Urinary bladder (tissue), 4 donors: Measurements from ENCODE around the gene GYS2. TPM values are rescaled to one million over a fixed set of nuclear protein-coding genes. Genes with fewer than 3 reads are reported as not detected.
A peak's percentile ranks its signal among the peaks of the same experiment; 100 is the strongest.

ENCODE experiments used
- DNase-seq: peaks from one replicate; pipeline ENCODE4 v3.0.0-alpha.2; 2015; ENCODE audit errors: extremely low spot score
- H3K27ac ChIP-seq: one replicate; pipeline ENCODE4 v1.5.1; 2013; ENCODE audit warnings: low read depth, mild to moderate bottlenecking, moderate library complexity
- H3K36me3 ChIP-seq: one replicate; pipeline ENCODE4 v1.6.1; 2013; ENCODE audit warnings: mild to moderate bottlenecking, moderate library complexity; ENCODE audit not compliant: insufficient read depth
- H3K4me1 ChIP-seq: one replicate; pipeline ENCODE4 v1.6.1; 2013; ENCODE audit warnings: mild to moderate bottlenecking, moderate library complexity; ENCODE audit not compliant: insufficient read depth
- H3K4me3 ChIP-seq: one replicate; pipeline ENCODE4 v1.5.1; 2013; ENCODE audit warnings: low read depth, low read length
- WGBS: extraction: QIAGEN DNeasy Blood & Tissue Kit; methylation state at CpG from one replicate; pipeline ENCODE4 v1.1.7; 2013; 5-methylcytosine and 5-hydroxymethylcytosine counted together
- polyA plus RNA-seq: library from polyadenylated mRNA; stranded (reverse); fragments of 200-250 nt; gene quantifications from one replicate; pipeline ENCODE4 v1.2.3, GENCODE V29; 2013
- total RNA-seq: library from RNA; depleted of rRNA; stranded (reverse); fragments of >200 nt; gene quantifications from one replicate; pipeline ENCODE4 v1.2.3, GENCODE V29; 2014
- donor health status: healthy with polysubstance abuse.
- donor health status: healthy.

GYS2 gene
- total and polyA plus RNA-seq, 2 donors = 0.04 TPM; not detected in 1

DNA sequence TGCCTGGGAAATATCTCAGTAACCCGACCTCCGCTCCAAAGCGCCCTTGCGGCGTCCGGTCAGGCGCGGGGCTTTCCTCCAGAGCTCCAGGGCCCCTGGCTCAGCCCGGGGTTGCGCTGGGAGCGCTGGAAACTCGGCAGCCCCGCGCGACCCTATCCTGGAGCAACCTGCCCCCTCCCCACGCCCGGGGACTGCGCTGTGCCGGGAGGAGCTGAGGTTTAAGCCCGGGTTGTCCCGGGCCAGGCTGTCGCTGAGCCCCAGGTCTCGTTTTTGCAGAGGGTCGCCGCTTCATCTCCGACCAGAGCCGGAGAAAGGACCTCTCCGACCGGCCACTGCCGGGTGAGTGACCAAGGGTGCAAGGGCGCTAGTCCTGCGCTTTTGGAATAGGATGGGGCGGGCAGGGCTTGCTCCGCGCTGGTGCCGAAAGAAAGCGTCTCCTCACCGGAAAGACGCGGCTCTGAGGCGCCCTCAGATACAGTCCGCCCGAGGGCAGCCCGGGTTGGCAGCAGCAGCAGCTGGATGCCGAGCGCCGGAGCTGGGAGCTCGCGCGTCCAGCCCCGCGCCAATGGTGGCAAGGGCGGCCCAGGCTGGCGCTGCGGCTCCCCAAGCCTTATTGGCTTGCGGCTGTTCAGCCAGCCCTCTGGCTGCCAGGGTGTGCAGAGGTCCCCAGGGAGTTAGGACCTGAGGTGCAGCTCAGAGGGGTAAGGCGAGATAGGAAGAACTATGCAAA is 77.0 kb downstream of the GYS2 start:
- Histone ChIP-seq H3K4me3 (peak overlapping the region; percentile 48), H3K27ac (no peak overlapping the region), H3K36me3 (no peaks in the 10 kb centered on the region), H3K4me1 (no peaks in the 10 kb centered on the region)
- under 1% methylated on average over 57 of the region's 57 CpGs for WGBS
- DNase-seq = no peak

DNA sequence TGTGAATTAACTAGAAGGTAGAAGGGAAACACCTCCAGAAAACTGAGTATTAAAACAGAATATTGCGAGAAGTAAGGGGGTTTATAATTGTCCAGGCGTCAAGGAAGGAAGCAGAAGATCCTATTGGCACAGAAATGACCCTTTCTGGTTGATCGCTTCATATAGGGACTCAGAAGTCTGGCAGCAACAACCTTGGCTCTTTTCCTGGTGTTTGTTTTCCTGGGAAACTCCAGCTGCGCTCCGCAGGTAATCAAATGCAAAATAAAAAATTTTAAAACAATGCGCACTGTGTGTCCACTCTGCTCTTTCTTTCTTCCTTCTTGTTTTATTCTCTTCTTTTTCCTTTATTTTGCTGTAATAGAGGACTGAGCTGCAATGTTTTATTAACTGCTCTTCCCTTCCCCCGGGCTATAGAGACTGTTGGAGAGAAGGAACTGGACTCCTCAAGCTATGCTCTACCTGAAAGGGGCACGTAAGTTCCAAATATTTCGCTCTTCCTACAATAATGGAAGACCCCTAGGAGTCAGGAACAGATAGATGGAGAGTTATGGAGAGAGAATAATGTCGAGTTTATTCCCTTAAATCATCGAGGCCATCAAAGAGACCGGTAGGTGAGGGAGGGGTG is 77.8 kb downstream of the GYS2 start:
- H3K4me1 ChIP-seq = no peaks in the 10 kb centered on the region
- H3K36me3 ChIP-seq = no peaks in the 10 kb centered on the region
- no peak for DNase-seq
- WGBS = 36% methylated on average over 12 of the region's 12 CpGs
- H3K4me3 ChIP-seq = no peak overlapping the region
- no peak overlapping the region for H3K27ac ChIP-seq

DNA sequence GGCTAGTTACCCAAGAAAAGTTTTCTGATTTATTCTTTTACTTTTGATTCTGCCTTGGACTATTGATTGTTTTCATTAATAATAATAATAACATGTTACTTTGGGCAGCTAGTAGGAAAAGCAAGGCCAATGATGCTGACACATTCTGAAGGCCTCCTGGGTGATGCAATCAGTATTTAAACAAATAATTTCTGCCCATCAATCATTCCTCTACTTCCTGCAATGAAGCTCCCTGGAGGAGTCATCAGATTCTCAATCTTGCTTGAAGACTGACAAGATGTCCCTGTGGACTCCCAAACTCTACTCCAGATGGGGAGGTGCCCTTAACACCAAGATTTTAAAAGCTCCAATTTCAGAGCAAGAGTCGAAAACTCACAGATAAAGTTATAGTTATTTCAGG is 78.6 kb downstream of the GYS2 start, which contains the start of gene SPX:
Gene SPX, plus strand, starts transcription at position 244 of the 400 bp plus-strand sequence. CDS start 177 bp downstream, outside the sequence.
- Histone ChIP-seq H3K4me1 (no peaks in the 10 kb centered on the region), H3K27ac (no peak within 1 kb of the TSS), H3K36me3 (no peaks in the 10 kb centered on the region), H3K4me3 (no peak within 1 kb of the TSS)
- no peak for DNase-seq
- WGBS = 97% methylated on average over 1 of the region's 1 CpG

DNA sequence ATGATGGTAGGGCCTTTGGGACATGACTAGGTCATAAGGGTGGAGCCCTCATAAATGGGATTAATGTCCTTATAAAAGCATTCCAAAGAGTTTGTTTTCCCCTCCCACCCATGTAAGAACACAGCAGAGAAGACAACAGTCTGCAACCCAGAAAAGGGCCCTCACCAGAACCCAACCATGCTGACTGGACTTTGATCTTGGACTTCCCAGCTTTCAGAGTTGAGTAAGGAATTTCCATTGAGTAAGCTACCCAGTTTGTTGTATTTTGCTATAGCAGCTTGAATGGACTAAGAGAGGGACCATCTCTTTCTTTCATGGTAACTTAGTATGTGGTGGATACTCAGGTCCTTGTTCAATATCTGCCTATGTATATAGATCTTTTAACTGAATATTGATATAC is 81.5 kb downstream of the GYS2 start:
- H3K36me3 ChIP-seq = no peaks in the 10 kb centered on the region
- no peaks in the 10 kb centered on the region for H3K4me1 ChIP-seq
- no peak overlapping the region for H3K27ac ChIP-seq
- H3K4me3 ChIP-seq = no peak overlapping the region
- no peak for DNase-seq

DNA sequence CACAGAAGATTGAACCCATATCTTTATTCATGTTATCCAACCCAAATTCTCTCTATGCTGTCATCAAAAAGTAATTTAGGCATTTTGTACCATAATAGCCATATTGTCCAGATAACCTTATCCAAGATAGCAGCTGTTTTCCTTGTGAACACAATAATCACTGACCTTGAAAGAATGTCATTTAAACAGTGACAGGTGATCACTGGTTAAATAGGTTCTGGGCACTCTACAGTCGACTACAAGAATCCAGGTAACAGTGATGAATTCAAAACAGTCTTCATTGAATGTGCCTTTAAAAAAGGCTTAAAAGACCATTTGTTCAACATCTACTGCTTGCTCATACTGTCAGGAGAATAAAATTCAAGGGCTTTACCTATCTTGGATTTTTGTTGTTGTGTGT is 83.1 kb downstream of the GYS2 start:
- DNase-seq = no peak
- Histone ChIP-seq H3K27ac (no peak overlapping the region), H3K4me3 (no peak overlapping the region), H3K4me1 (no peaks in the 10 kb centered on the region), H3K36me3 (no peaks in the 10 kb centered on the region)
- 64% methylated on average over 1 of the region's 1 CpG for WGBS

DNA sequence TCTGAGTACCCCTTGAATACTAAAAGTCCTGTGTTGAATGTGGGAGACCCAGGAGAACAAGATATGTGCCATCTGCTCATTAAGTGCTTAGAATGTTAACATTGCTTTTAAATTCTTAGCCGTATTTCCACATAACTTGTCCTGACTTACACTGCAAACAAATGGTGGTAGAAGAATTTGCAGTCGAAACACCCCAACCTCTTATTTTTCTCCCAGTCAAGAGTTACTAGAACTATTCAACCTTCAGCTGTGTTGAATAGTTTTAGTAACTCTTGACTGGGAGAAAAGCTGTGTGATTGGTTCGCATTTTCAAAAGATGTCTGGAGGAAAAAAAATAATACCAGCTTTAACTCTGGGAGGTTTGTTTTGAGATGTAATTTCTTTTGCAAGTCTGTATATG is 86.2 kb downstream of the GYS2 start:
- H3K36me3 ChIP-seq = peaks cover 1% of the 10 kb centered on the region
- DNase-seq = no peak
- 94% methylated on average over 3 of the region's 3 CpGs for WGBS
- no peaks in the 10 kb centered on the region for H3K4me1 ChIP-seq
- no peak overlapping the region for H3K4me3 ChIP-seq
- no peak overlapping the region for H3K27ac ChIP-seq

DNA sequence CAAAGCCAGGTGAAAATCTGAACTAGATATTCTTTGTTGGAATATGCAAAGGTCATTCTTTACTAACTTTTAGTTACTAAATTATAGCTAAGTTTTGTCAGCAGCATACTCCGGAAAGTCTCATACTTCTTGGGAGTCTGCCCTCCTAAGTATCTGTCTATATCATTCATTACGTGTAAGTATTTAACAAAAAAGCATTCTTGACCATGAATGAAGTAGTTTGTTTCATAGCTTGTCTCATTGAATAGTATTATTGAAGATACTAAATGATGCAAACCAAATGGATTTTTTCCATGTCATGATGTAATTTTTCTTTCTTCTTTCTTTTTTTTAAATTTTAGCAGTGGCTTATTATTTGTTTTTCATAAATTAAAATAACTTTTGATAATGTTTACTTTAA is 88.4 kb downstream of the GYS2 start:
- Histone ChIP-seq H3K4me1 (no peaks in the 10 kb centered on the region), H3K27ac (no peak overlapping the region), H3K36me3 (peaks cover 1% of the 10 kb centered on the region), H3K4me3 (no peak overlapping the region)
- no peak for DNase-seq
- 95% methylated on average over 2 of the region's 2 CpGs for WGBS

DNA sequence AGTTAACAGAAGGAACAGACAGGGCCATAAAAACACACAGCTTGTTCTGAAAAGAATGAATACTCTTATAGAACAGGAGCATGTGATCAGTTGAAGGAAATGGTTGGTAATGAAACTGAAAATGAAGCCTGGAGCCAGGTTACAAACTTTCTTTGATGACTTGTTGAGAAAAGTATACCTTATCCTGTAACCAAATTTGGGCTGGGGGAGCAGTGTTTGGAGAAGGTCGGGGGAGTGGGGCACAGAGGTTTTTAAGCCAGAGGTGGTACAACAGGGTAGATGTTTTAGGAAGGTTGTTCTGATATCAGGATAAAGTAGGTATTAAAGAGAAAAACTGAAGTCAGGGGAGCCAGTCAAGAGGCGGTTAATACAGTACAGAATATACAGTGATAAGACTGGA is 94.9 kb downstream of the GYS2 start:
- Histone ChIP-seq H3K4me1 (no peaks in the 10 kb centered on the region), H3K4me3 (no peak overlapping the region), H3K36me3 (no peaks in the 10 kb centered on the region), H3K27ac (no peak overlapping the region)
- WGBS = 44% methylated on average over 2 of the region's 2 CpGs
- no peak for DNase-seq

DNA sequence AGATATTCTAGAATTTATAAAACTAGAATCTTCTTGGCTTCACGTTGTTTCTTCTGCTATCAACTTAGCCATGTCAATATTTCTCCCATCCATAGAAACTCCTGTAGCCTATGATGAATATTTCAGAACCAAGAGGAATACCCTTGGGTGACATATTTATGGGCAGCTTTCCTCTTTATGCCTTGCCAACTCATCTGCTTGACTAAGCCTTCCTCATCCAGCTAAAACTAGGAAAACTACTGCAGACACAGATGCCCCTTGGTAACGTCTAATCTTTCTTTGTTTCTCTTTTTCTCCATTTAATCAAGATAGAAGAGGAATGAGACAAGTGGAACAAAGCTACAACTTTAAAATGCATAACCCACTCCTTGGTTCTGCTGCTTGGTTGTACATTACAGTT is 96.8 kb downstream of the GYS2 start:
- peaks cover under 1% of the 10 kb centered on the region for H3K4me1 ChIP-seq
- H3K36me3 ChIP-seq = peaks cover 2% of the 10 kb centered on the region
- H3K4me3 ChIP-seq = no peak overlapping the region
- 79% methylated on average over 2 of the region's 2 CpGs for WGBS
- no peak overlapping the region for H3K27ac ChIP-seq
- no peak for DNase-seq

DNA sequence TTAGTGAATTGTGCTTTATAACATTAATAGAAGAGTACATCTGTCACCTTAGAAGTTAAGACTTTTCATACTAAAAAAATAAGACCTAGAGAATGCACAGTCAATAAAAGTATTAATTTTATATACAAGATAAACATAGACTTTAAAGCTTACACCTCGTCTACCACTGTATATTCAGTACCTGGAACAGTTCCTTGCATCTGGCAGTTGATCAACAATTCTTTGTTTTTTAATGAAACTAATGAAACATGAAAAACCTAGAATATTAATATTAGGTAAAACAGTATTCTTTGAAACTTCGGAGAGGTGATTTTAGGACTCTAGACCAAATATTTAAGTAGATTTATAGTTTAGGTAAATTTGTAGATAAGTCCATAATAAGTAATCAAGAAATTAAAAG is 98.8 kb downstream of the GYS2 start:
- DNase-seq = no peak
- peaks cover 2% of the 10 kb centered on the region for H3K36me3 ChIP-seq
- H3K4me1 ChIP-seq = peaks cover 2% of the 10 kb centered on the region
- no peak overlapping the region for H3K4me3 ChIP-seq
- 42% methylated on average over 2 of the region's 2 CpGs for WGBS
- no peak overlapping the region for H3K27ac ChIP-seq

DNA sequence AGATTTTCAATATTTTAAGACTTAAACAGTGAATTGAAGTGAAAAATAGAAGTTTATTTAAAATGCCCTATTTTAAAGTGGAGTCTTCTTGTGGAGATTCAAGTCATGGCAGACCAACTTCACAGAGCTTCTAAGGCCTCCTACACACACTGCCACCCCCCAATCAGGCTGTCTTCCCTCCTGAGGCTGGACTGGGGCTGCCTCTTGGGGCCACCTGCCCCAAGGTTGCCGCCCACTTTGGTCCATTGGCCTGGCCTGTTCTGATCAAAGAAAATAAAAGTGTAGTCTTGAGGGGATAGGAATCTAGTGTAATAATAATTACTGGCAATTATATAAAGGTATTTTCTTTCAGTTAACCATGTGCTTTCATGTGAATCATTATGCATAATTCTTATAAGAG is 101.8 kb downstream of the GYS2 start:
- peak overlapping the region; percentile 79 for H3K4me3 ChIP-seq
- H3K4me1 ChIP-seq = peaks cover 2% of the 10 kb centered on the region
- 82% methylated on average over 1 of the region's 1 CpG for WGBS
- DNase-seq = no peak
- H3K36me3 ChIP-seq = peaks cover 2% of the 10 kb centered on the region
- H3K27ac ChIP-seq = no peak overlapping the region

DNA sequence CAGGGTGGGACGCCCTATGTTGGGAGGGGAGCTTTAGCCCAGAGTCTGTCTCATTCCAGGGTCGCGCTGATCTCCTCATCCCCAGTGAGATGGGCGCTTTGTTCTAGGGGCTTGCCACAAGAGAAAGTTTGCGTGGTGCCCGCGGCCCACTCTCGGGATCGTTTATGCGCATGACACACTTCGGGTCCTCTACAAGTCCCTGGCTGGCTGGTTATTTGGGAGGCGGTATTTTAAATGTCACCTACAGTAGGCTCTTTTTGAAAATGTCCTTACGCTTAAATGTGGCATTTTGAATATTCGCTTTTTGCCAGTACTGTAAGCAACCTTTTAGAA is 102.5 kb downstream of the GYS2 start:
- WGBS = under 1% methylated on average over 14 of the region's 14 CpGs
- no peak for DNase-seq
- H3K4me1 ChIP-seq = peaks cover 2% of the 10 kb centered on the region
- peak overlapping the region; percentile 79 for H3K4me3 ChIP-seq
- peak overlapping the region; percentile 44 for H3K27ac ChIP-seq
- peaks cover 2% of the 10 kb centered on the region for H3K36me3 ChIP-seq

DNA sequence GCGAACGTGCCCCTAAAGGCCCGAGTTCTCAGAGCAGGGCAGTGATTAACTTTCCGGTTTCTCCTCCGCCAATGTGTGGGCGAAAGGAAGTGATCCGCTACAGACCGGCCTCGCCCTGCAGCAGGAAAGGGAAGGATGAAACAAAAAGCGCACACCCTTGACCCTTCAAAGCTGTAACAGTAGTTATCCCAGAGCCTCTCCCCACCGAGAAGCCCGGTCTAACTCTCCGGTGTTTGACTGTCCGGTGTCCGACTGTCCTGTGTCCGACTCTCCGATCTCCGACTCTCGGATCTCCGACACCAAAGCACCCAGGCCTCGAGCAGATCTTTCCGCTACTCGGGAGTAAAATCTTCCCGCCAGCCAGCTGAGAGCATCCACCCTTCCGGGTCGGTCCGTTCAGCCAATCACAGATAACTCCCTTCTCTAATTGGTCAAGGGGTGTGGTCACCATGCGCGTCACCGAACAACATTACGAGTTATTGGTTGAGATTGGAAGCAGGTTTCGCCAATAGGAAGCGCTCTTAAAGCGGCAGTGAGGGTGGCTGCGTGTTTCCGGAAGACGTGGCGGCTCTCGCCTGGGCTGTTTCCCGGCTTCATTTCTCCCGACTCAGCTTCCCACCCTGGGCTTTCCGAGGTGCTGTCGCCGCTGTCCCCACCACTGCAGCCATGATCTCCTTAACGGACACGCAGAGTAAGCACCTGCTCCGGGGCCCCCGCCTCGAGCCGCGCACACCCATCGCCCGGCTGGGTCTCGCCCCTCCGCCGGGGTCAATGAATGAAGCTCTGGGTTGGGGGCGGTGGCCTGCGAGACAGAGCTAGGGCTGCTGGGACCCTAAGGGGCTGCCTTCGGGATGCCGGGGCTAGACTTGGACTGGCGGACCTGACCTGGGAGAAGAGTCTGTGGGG is 103.1 kb downstream of the GYS2 start, which contains the start of the genes GOLT1B and RECQL:
Gene GOLT1B, plus strand, starts transcription at position 532 of the 906 bp plus-strand sequence. Its CDS starts 135 bp downstream, at position 667.
Gene RECQL, minus strand, starts transcription at position 378 of the 906 bp plus-strand sequence. CDS start 2,065 bp downstream, outside the sequence.
- under 1% methylated on average over 61 of the region's 61 CpGs for WGBS
- H3K4me3 ChIP-seq = peak within 1 kb of the TSS; percentile 79
- peaks cover 2% of the 10 kb centered on the region for H3K4me1 ChIP-seq
- peak; percentile 98 for DNase-seq
- peak within 1 kb of the TSS; percentile 44 for H3K27ac ChIP-seq
- peaks cover 2% of the 10 kb centered on the region for H3K36me3 ChIP-seq
